ENCODE data around the gene HEXD.
A peak's percentile ranks its signal among the peaks of the same experiment; 100 is the strongest.
"Not testable (repeated sequence)": the region's sequence is repeated elsewhere in the genome, so short reads cannot be mapped to it uniquely, and the experiment has no call there.

The HEXD gene

DNA sequence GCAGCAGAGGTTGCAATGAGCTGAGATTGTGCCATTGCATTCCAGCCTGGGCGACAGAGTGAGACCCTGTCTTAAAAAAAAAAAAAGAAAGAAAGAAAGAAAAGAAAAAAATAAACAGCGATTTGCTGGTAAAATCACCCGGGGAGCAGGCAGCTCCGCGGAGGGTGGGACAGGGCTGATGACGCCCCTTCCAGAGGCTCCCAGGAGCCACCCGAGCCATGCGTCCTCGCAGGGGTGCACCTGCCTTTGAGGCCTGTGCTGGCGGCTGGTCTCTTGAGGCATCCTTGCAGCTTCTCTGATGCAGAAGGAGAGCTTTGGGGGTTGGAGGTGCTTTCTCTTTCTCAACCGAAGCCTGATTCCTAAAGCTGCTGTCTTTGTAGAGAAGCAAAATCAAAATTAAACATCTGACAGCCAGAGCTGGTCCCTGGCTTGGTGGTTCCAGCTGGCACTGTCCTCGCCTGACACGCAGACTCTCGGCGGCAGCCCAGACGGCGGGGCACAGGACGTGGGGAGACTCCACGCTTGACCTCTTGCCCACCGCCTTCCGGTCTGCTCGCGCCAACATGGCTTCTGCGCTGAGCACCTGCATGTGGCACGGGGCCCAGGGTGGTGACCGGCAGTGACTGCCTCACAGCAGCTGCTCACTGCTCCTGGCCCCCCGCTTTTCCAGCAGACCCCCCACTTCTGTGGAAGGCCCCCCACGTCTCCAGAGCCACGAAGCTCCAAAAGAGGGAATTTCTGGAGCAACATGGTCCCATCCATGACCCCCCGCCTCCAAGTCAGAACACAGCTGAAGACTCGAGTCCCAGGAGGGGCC, 40.0 kb upstream of the HEXD start:
- ATAC-seq: no peak
- TF ChIP-seq PPARA (CRISPR knock-in tag; IDR thresholded peaks at IDR 0.05; ENCODE audit: borderline replicate concordance) (no peak), ISL1 (CRISPR knock-in tag; IDR thresholded peaks at IDR 0.05) (no peak), ZFP3 (CRISPR knock-in tag; IDR thresholded peaks at IDR 0.05) (no peak), SNAI2 (CRISPR knock-in tag; IDR thresholded peaks at IDR 0.05) (no peak), BACH2 (CRISPR knock-in tag; IDR thresholded peaks at IDR 0.05; ENCODE audit: borderline replicate concordance) (no peak), ZNF70 (CRISPR knock-in tag; IDR thresholded peaks at IDR 0.05) (no peak)
- TF ChIP-seq, protein P1, sequence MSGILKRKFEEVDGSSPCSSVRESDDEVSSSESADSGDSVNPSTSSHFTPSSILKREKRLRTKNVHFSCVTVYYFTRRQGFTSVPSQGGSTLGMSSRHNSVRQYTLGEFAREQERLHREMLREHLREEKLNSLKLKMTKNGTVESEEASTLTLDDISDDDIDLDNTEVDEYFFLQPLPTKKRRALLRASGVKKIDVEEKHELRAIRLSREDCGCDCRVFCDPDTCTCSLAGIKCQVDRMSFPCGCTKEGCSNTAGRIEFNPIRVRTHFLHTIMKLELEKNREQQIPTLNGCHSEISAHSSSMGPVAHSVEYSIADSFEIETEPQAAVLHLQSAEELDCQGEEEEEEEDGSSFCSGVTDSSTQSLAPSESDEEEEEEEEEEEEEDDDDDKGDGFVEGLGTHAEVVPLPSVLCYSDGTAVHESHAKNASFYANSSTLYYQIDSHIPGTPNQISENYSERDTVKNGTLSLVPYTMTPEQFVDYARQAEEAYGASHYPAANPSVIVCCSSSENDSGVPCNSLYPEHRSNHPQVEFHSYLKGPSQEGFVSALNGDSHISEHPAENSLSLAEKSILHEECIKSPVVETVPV (CRISPR knock-in tag; IDR thresholded peaks at IDR 0.05): no peak
- TF ChIP-seq, protein P2, sequence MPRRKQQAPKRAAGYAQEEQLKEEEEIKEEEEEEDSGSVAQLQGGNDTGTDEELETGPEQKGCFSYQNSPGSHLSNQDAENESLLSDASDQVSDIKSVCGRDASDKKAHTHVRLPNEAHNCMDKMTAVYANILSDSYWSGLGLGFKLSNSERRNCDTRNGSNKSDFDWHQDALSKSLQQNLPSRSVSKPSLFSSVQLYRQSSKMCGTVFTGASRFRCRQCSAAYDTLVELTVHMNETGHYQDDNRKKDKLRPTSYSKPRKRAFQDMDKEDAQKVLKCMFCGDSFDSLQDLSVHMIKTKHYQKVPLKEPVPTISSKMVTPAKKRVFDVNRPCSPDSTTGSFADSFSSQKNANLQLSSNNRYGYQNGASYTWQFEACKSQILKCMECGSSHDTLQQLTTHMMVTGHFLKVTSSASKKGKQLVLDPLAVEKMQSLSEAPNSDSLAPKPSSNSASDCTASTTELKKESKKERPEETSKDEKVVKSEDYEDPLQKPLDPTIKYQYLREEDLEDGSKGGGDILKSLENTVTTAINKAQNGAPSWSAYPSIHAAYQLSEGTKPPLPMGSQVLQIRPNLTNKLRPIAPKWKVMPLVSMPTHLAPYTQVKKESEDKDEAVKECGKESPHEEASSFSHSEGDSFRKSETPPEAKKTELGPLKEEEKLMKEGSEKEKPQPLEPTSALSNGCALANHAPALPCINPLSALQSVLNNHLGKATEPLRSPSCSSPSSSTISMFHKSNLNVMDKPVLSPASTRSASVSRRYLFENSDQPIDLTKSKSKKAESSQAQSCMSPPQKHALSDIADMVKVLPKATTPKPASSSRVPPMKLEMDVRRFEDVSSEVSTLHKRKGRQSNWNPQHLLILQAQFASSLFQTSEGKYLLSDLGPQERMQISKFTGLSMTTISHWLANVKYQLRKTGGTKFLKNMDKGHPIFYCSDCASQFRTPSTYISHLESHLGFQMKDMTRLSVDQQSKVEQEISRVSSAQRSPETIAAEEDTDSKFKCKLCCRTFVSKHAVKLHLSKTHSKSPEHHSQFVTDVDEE (CRISPR knock-in tag; IDR thresholded peaks at IDR 0.05): no peak

DNA sequence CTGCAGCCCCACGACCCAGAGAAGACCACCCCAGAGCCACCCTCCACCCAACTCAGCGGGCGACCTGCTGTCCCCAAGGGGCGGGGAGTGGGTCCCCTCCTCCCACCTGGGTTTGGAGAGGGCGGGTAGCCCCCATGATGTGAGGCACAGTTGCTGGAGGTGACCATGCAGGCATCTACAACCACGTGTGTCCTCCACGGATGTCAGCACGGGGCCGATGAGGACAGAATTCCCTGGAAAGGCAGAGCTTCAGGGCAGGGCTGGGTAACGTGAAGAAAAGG, 39.5 kb upstream of the HEXD start:
- ATAC-seq: no peak
- TF ChIP-seq ZC3H10 (CRISPR knock-in tag; IDR thresholded peaks at IDR 0.05) (no peak), ZFP30 (CRISPR knock-in tag; IDR thresholded peaks at IDR 0.05) (no peak), TCF4 (CRISPR knock-in tag; IDR thresholded peaks at IDR 0.05; ENCODE audit: borderline replicate concordance) (no peak)
- TF ChIP-seq, protein P3, sequence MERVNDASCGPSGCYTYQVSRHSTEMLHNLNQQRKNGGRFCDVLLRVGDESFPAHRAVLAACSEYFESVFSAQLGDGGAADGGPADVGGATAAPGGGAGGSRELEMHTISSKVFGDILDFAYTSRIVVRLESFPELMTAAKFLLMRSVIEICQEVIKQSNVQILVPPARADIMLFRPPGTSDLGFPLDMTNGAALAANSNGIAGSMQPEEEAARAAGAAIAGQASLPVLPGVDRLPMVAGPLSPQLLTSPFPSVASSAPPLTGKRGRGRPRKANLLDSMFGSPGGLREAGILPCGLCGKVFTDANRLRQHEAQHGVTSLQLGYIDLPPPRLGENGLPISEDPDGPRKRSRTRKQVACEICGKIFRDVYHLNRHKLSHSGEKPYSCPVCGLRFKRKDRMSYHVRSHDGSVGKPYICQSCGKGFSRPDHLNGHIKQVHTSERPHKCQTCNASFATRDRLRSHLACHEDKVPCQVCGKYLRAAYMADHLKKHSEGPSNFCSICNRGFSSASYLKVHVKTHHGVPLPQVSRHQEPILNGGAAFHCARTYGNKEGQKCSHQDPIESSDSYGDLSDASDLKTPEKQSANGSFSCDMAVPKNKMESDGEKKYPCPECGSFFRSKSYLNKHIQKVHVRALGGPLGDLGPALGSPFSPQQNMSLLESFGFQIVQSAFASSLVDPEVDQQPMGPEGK (CRISPR knock-in tag; IDR thresholded peaks at IDR 0.05; ENCODE audit: borderline replicate concordance): no peak
- TF ChIP-seq, protein P4, sequence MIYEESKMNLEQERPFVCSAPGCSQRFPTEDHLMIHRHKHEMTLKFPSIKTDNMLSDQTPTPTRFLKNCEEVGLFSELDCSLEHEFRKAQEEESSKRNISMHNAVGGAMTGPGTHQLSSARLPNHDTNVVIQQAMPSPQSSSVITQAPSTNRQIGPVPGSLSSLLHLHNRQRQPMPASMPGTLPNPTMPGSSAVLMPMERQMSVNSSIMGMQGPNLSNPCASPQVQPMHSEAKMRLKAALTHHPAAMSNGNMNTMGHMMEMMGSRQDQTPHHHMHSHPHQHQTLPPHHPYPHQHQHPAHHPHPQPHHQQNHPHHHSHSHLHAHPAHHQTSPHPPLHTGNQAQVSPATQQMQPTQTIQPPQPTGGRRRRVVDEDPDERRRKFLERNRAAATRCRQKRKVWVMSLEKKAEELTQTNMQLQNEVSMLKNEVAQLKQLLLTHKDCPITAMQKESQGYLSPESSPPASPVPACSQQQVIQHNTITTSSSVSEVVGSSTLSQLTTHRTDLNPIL (CRISPR knock-in tag; IDR thresholded peaks at IDR 0.05; ENCODE audit: low read depth): no peak
- TF ChIP-seq, protein P2 (CRISPR knock-in tag; IDR thresholded peaks at IDR 0.05): no peak

DNA sequence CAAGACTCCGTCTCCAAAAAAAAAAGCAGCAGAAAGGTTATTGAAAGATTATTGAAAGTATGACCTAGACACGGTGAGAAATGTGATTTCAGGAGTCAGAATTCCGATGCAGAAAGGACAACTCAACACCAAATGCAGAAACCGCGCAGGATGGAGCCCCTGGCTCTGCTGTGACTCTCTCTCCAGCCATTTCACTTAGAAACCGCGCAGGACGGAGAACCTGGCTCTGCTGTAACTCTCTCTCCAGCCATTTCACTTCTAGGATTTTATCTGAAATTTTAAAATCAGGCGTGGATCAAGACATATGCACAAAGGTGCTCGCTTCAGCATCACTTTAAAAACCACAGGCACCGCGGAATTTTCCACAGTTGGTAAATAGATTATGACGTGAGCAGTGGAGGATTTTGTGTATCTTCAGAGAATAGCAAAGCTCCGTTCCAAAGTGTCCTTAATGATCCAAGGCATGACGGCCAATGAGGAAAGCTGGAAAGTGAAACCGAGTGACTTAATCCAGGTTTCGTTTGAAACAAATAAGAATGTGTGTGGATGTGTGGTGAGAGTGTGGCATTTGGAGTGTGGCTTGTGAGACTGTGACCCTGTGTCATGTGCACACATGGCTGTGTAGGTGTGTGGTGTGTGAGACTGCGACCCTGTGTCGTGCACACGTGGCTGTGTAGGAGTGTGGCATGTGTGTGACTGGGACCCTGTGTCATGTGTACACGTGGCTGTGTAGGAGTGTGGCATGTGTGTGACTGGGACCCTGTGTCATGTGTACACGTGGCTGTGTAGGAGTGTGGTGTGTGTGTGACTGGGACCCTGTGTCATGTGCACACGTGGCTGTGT, 37.1 kb upstream of the HEXD start:
- peak; percentile 54 for ATAC-seq
- TF ChIP-seq PPARA (CRISPR knock-in tag; IDR thresholded peaks at IDR 0.05; ENCODE audit: borderline replicate concordance): no peak
- no peak for TF ChIP-seq RARB (CRISPR knock-in tag; IDR thresholded peaks at IDR 0.05)
- TF ChIP-seq ARNTL (CRISPR knock-in tag; IDR thresholded peaks at IDR 0.05; ENCODE audit: borderline replicate concordance, low read depth): no peak
- no peak for TF ChIP-seq ZNF70 (CRISPR knock-in tag; IDR thresholded peaks at IDR 0.05)
- TF ChIP-seq, protein P2 (CRISPR knock-in tag; IDR thresholded peaks at IDR 0.05): no peak
- no peak for TF ChIP-seq SNAI2 (CRISPR knock-in tag; IDR thresholded peaks at IDR 0.05)
- no peak for TF ChIP-seq ZFP30 (CRISPR knock-in tag; IDR thresholded peaks at IDR 0.05)
- no peak for TF ChIP-seq ISL1 (CRISPR knock-in tag; IDR thresholded peaks at IDR 0.05)
- TF ChIP-seq, protein P1 (CRISPR knock-in tag; IDR thresholded peaks at IDR 0.05): no peak
- no peak for TF ChIP-seq ZNF565 (CRISPR knock-in tag; conservative IDR thresholded peaks at IDR 0.05; ENCODE audit: low read depth)
- TF ChIP-seq ZC3H10 (CRISPR knock-in tag; IDR thresholded peaks at IDR 0.05): no peak

DNA sequence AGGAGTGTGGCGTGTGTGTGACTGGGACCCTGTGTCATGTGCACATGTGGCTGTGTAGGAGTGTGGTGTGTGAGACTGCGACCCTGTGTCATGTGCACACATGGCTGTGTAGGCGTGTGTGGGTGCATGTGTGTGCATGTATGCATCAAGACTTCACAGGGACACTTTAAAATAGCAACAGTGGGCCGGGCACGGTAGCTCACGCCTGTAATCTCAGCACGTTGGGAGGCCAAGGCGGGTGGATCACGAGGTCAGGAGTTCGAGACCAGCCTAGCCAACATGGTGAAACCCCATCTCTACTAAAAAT, 36.5 kb upstream of the HEXD start:
- ATAC-seq: not testable (repeated sequence)
